Activated B cell treated with CpG ODN at 0.5 μM for 24 hours (primary cell): ENCODE results near the gene MESD. TPM values are rescaled to one million over a fixed set of nuclear protein-coding genes. Genes with fewer than 3 reads are reported as not detected.

ENCODE experiments used
- ATAC-seq: fragments of 200-7000 bp; cut with Tn5 transposase; one replicate; pipeline ENCODE4 v1.10.0; 2021; ENCODE audit warnings: low read depth, mild to moderate bottlenecking, moderate library complexity
- CTCF ChIA-PET: fragments of 350-600 bp; sonication (Branson Sonifier 250); formaldehyde crosslinking; loops from one replicate; lab custom pipeline; 2021; ENCODE audit warnings: antibody characterized with exemption; lab: Charles Lee
- POLR2A ChIA-PET: fragments of 350-600 bp; sonication (Branson Sonifier 250); formaldehyde crosslinking; loops from one replicate; lab custom pipeline; 2021; ENCODE audit warnings: antibody characterized with exemption; lab: Charles Lee
- DNase-seq: peaks from one replicate; pipeline ENCODE4 v3.0.0; 2022
- H3K27ac Mint-ChIP-seq: one replicate; pipeline ENCODE4 v1.8.0; 2020; ENCODE audit warnings: mixed read lengths
- H3K27me3 Mint-ChIP-seq: one replicate; pipeline ENCODE4 v1.8.0; 2021; ENCODE audit warnings: mixed read lengths
- H3K36me3 Mint-ChIP-seq: one replicate; pipeline ENCODE4 v1.8.0; 2021; ENCODE audit warnings: low read depth, mixed read lengths
- H3K4me1 Mint-ChIP-seq: one replicate; pipeline ENCODE4 v1.8.0; 2021; ENCODE audit warnings: mixed read lengths
- H3K4me3 Mint-ChIP-seq: one replicate; pipeline ENCODE4 v1.8.0; 2020; ENCODE audit warnings: mild to moderate bottlenecking, mixed read lengths
- H3K9me3 Mint-ChIP-seq: one replicate; pipeline ENCODE4 v1.8.0; 2020; ENCODE audit warnings: mixed read lengths
- intact Hi-C: fragments of 100-400 bp; cut with micrococcal nuclease; formaldehyde crosslinking; loops from one replicate; pipeline ENCODE4 v1.15.1; 2024
- total RNA-seq: library from RNA; stranded (reverse); gene quantifications from 2 replicates; pipeline ENCODE4 v1.2.3, GENCODE V29; 2022
- TF ChIP-seq, protein P1 (sequence below): fragments of 200-600 bp; IDR thresholded peaks from one replicate; pipeline ENCODE4 v1.8.0; 2022; ENCODE audit warnings: antibody characterized with exemption, mild to moderate bottlenecking

MESD gene
- total RNA-seq, 1 donor from 2014 or later = 23.8 TPM

DNA sequence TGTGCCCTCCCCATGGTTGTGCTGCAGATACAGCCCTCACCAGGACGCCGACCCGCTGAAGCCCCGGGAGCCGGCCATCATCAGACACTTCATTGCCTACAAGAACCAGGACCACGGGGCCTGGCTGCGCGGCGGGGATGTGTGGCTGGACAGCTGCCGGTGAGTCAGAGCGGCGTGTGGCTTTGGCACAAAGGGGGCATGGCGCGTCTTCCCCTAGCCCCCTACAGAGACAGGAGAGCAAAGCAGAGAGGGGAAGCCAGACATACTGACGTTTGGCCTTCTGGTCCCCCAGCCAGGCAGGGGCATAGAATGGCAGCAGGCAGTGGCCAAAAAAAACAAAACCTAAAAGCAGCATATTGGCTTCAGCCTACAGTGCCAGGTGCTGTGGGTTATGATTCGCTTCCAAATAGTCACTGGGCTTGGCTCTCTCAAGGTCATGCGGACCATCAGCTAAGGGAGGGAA is 64.0 kb downstream of the MESD start:
- TF ChIP-seq, protein P1, sequence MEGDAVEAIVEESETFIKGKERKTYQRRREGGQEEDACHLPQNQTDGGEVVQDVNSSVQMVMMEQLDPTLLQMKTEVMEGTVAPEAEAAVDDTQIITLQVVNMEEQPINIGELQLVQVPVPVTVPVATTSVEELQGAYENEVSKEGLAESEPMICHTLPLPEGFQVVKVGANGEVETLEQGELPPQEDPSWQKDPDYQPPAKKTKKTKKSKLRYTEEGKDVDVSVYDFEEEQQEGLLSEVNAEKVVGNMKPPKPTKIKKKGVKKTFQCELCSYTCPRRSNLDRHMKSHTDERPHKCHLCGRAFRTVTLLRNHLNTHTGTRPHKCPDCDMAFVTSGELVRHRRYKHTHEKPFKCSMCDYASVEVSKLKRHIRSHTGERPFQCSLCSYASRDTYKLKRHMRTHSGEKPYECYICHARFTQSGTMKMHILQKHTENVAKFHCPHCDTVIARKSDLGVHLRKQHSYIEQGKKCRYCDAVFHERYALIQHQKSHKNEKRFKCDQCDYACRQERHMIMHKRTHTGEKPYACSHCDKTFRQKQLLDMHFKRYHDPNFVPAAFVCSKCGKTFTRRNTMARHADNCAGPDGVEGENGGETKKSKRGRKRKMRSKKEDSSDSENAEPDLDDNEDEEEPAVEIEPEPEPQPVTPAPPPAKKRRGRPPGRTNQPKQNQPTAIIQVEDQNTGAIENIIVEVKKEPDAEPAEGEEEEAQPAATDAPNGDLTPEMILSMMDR = no peak
- no peak for DNase-seq
- no peaks in the 10 kb centered on the region for H3K4me1 Mint-ChIP-seq
- no peaks in the 10 kb centered on the region for H3K27me3 Mint-ChIP-seq
- intact Hi-C loops = no loop called here
- peaks cover 5% of the 10 kb centered on the region for H3K36me3 Mint-ChIP-seq
- H3K4me3 Mint-ChIP-seq = no peak overlapping the region
- CTCF ChIA-PET = no interaction called here
- H3K27ac Mint-ChIP-seq = no peak overlapping the region
- H3K9me3 Mint-ChIP-seq = no peaks in the 10 kb centered on the region
- POLR2A ChIA-PET = no interaction called here
- ATAC-seq = no peak

DNA sequence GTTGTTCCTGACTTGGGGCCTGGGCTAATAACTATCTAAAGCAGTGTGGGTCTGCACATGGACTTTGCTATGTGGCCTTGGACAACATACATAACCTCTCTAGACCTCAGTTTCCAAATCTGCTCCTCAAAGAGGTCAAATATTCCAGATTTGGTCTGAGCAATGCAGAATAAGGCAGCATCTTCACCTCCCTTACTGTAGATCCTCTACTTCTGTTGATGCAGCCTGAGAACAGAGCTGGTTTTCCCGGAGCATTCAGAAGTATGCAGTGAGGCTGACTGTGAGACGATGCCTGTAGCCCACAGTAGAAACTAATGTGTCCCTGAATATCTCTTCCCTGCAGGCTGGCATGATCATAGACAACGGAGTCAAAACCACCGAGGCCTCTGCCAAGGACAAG is 65.3 kb downstream of the MESD start:
- Mint-ChIP-seq H3K4me3 (no peak overlapping the region), H3K36me3 (peaks cover 5% of the 10 kb centered on the region), H3K4me1 (no peaks in the 10 kb centered on the region), H3K9me3 (no peaks in the 10 kb centered on the region), H3K27ac (no peak overlapping the region), H3K27me3 (no peaks in the 10 kb centered on the region)
- ATAC-seq (no peak), DNase-seq (no peak)
- ChIA-PET POLR2A (no interaction called here), CTCF (no interaction called here)
- TF ChIP-seq, protein P1 = no peak
- intact Hi-C loops = no loop called here

DNA sequence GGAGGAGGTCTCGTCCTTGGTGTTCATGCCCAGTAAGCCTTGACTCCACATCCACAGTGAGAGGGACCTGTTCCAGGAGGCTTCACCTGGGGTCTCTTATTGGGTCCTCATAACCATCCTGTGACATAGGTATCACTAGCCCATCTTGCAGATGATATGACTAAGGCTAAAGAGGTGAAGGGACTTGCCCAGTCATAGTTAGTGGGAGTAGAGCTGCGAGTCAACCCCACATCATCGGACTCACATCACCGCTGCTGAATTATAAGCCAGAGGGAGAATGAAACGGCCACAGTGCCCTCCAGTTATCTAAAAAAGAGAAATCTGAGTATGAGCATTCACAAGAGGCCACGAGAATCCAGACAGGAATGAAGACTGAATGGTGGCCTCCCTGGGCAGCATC is 66.0 kb downstream of the MESD start:
- Mint-ChIP-seq H3K9me3 (no peaks in the 10 kb centered on the region), H3K36me3 (peaks cover 5% of the 10 kb centered on the region)
- POLR2A ChIA-PET = no interaction called here

DNA sequence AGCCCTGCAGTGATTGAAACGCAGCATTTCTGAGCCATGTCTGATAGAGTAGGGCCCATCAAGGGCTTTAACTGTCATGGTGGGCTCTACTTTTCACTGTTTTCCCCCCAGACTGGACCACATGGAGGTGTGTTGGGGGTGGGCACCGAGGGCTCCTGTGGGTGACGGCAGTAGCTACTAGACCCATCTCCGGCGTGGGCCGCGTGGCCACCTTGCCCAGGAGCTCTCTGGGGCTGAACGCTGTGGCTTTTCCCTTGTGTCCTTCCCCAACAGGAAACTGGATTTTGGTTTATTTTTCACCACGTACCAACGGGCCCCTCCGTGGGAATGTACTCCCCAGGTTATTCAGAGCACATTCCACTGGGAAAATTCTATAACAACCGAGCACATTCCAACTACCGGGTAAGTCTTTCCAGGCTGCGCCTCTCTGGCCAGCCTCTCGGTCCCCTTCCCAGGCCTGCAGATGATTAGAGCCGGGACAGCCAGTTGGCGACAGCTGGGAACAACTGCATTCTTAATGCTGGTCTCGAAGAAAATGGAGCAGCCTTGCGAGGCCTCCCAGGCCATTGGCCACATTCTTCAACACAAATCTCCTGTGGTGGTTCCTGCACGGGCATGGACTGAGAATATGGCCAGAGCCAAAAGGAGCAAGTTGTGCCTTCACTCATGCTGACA is 67.7 kb downstream of the MESD start:
- ATAC-seq (no peak), DNase-seq (no peak)
- Mint-ChIP-seq H3K36me3 (peaks cover 5% of the 10 kb centered on the region), H3K4me1 (no peaks in the 10 kb centered on the region), H3K27me3 (no peaks in the 10 kb centered on the region), H3K4me3 (no peak overlapping the region), H3K9me3 (no peaks in the 10 kb centered on the region), H3K27ac (no peak overlapping the region)
- intact Hi-C loops = no loop called here
- TF ChIP-seq, protein P1 = no peak
- CTCF ChIA-PET = no interaction called here
- POLR2A ChIA-PET = no interaction called here

More for the DNA sequence above, 66.0 kb downstream of the MESD start:
- no peak for DNase-seq
- no peaks in the 10 kb centered on the region for H3K27me3 Mint-ChIP-seq
- no peak overlapping the region for H3K27ac Mint-ChIP-seq
- H3K4me3 Mint-ChIP-seq = no peak overlapping the region
- H3K4me1 Mint-ChIP-seq = no peaks in the 10 kb centered on the region
- intact Hi-C loops = no loop called here
- TF ChIP-seq, protein P1 = no peak
- CTCF ChIA-PET = no interaction called here
- no peak for ATAC-seq

DNA sequence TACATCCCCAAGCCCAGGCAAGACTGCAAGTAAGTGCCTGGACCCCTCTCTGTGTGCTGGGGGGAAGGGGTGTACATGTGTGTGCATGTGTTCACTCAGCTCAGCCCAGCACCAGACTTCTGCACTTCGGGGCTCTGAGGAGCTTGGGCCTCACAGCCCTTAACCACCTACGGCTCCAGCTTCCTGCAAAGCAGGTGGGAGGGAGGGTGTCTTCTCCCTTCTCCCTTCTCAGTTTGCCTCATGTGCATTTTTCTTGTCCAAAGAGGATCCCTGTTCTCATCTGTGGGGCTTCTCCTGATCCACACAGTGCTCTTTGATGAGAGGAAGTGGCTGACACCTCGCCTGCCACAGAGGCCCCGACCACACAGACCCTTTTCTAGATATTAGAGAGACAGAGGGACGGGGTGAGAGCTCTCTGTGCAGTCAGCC is 69.3 kb downstream of the MESD start:
- Mint-ChIP-seq H3K4me3 (no peak overlapping the region), H3K27ac (no peak overlapping the region), H3K9me3 (no peaks in the 10 kb centered on the region), H3K27me3 (no peaks in the 10 kb centered on the region), H3K36me3 (peaks cover 5% of the 10 kb centered on the region), H3K4me1 (no peaks in the 10 kb centered on the region)
- TF ChIP-seq, protein P1 = no peak
- no peak for ATAC-seq
- DNase-seq = no peak
- ChIA-PET CTCF (no interaction called here), POLR2A (no interaction called here)
- intact Hi-C loops = no loop called here
